Measurements from ENCODE around the gene FCMR. TPM values are rescaled to one million over a fixed set of nuclear protein-coding genes. Genes with fewer than 3 reads are reported as not detected.

FCMR gene
- total and polyA plus RNA-seq, 10 donors = 136 to 269 (median 235) TPM

DNA sequence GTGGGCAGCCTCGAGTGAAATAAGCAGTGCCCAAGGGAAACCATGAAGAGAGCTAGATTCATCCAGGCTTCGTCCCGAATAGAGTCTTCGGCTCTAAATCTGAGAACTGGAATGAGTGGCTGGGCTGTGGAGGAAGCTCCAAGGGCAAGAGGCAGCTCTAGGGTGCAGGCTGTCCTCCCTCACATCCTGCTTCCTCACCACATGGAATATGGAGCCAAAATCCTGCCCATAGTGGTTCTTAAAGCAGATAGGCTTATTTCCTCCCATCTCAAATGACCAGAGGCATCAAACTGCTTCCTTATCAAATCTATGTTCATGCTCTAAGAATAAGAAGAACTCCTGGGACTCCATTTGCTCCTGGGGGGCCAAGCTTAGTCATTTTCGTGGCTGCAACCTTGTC, 22.0 kb downstream of the FCMR start:
- H3K27me3 ChIP-seq (replicated peaks in 1 of 7) = no peaks in the 10 kb centered on the region
- H3K27ac ChIP-seq = peak overlapping the region in 6 of 8 donors; percentile 23 to 66 (median 41)
- no peaks in the 10 kb centered on the region for H3K9me3 ChIP-seq
- H3K36me3 ChIP-seq = peaks cover 0 to 31% (median 19%) of the 10 kb centered on the region in 6 donors
- no peak overlapping the region for H3K4me3 ChIP-seq
- H3K4me1 ChIP-seq = peaks cover 0 to 29% (median 9%) of the 10 kb centered on the region in 6 donors
- WGBS, 5 donors = 53 to 78% (median 68%) methylated on average over 5 of the region's 5 CpGs
- DNase-seq = no peak
- TF ChIP-seq POLR2A (IDR thresholded peaks at IDR 0.05) (peak in 1 of 3 donors; percentile 16), POLR2AphosphoS5 (IDR thresholded peaks at IDR 0.05) (no peak)
- intact Hi-C loops (cut with DNase I; ENCODE audit: low total_unique reads) = no loop called here

GRCh38 chr1:206898915-206899431, 22.8 kb downstream of the FCMR start:
- H3K4me1 ChIP-seq = peaks cover 0 to 25% (median 9%) of the 10 kb centered on the region in 6 donors
- DNase-seq = peak; percentile 54
- TF ChIP-seq CTCF (IDR thresholded peaks at IDR 0.05 in 8 of 11, conservative IDR thresholded peaks at IDR 0.05 in 3 of 11) (no peak), POLR2AphosphoS5 (IDR thresholded peaks at IDR 0.05) (peak; percentile 51 to 59 (median 55)), POLR2A (IDR thresholded peaks at IDR 0.05) (no peak)
- H3K27me3 ChIP-seq (replicated peaks in 1 of 7) = no peaks in the 10 kb centered on the region
- WGBS, 5 donors = 87 to 93% (median 90%) methylated on average over 13 of the region's 13 CpGs
- H3K36me3 ChIP-seq = peaks cover 0 to 24% (median 12%) of the 10 kb centered on the region in 6 donors
- H3K4me3 ChIP-seq = no peak overlapping the region
- H3K9me3 ChIP-seq = no peaks in the 10 kb centered on the region
- H3K27ac ChIP-seq = peak overlapping the region in 5 of 8 donors; percentile 14 to 66 (median 46)
- intact Hi-C loops (cut with DNase I; ENCODE audit: low total_unique reads) = no loop called here

- Histone ChIP-seq H3K4me1 (peaks cover 0 to 27% (median 9%) of the 10 kb centered on the region in 6 donors), H3K9me3 (no peaks in the 10 kb centered on the region), H3K27me3 (replicated peaks in 1 of 7) (no peaks in the 10 kb centered on the region), H3K4me3 (no peak overlapping the region), H3K27ac (peak overlapping the region in 5 of 8 donors; percentile 14 to 66 (median 46)), H3K36me3 (peaks cover 0 to 17% (median 5%) of the 10 kb centered on the region in 6 donors)
- WGBS, 5 donors = 81 to 91% (median 83%) methylated on average over 11 of the region's 11 CpGs
- peak; percentile 56 for DNase-seq
- no peak for TF ChIP-seq POLR2A (IDR thresholded peaks at IDR 0.05)
- peak in 1 of 3 donors; percentile 27 for TF ChIP-seq POLR2AphosphoS5 (IDR thresholded peaks at IDR 0.05)
- intact Hi-C loops (cut with DNase I; ENCODE audit: low total_unique reads) = no loop called here
Measured at GRCh38 chr1:206898089-206898914, 23.4 kb downstream of the FCMR start.

DNA sequence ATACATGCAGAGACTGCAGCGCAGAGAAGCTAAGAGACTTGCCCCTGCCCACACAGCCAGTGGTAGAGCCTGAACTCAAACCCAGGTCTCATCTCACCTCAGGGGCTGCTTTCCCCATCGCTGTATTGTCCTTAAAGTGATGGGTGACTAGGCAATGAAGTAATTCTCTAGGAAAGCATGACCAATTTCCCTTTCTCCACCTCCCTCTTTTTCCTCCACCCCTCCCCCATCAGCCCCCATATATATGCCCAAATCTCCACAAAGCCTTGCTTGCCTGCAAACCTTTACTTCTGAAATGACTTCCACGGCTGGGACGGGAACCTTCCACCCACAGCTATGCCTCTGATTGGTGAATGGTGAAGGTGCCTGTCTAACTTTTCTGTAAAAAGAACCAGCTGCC, 24.6 kb downstream of the FCMR start, which contains the start of gene IL24:
Gene IL24, plus strand, starts transcription at position 269 of the 400 bp plus-strand sequence. CDS start 390 bp downstream, outside the sequence.
- Histone ChIP-seq H3K27ac (peak within 1 kb of the TSS in 6 of 8 donors; percentile 33 to 75 (median 57)), H3K36me3 (peaks cover 0 to 8% (median 0%) of the 10 kb centered on the region in 6 donors), H3K9me3 (no peaks in the 10 kb centered on the region), H3K27me3 (replicated peaks in 1 of 7) (no peaks in the 10 kb centered on the region), H3K4me3 (no peak within 1 kb of the TSS), H3K4me1 (peaks cover 0 to 30% (median 9%) of the 10 kb centered on the region in 6 donors)
- intact Hi-C loops (cut with DNase I; ENCODE audit: low total_unique reads) = no loop called here
- no peak for DNase-seq
- WGBS, 5 donors = 59 to 85% (median 75%) methylated on average over 4 of the region's 4 CpGs
- TF ChIP-seq POLR2A (IDR thresholded peaks at IDR 0.05) = no peak
- TF ChIP-seq POLR2AphosphoS5 (IDR thresholded peaks at IDR 0.05) = no peak
- no peak for TF ChIP-seq CTCF (IDR thresholded peaks at IDR 0.05 in 8 of 11, conservative IDR thresholded peaks at IDR 0.05 in 3 of 11)

DNA sequence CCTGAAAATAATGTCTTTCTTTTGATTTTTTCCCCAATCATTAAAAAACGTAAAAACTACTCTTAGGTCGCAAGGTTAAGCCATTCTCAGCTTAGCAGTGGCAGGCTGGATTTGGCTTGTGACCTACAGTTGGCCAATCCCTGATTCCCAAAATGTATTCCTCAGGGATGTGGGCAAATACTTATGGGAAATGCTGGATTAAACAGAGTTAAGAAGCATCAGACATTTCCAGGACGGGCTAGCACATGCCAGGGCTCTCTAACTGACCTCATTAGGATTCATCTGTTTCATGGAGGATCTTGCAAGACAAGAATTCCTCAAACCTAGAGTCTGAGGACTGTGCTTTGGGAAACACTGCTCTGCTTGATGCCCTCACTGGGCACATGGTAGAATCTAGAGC, 25.5 kb downstream of the FCMR start:
- H3K4me3 ChIP-seq = no peak overlapping the region
- H3K27me3 ChIP-seq (replicated peaks in 1 of 7) = no peaks in the 10 kb centered on the region
- H3K36me3 ChIP-seq = peaks cover 0 to under 1% (median 0%) of the 10 kb centered on the region in 6 donors
- TF ChIP-seq POLR2AphosphoS5 (IDR thresholded peaks at IDR 0.05) = no peak
- TF ChIP-seq POLR2A (IDR thresholded peaks at IDR 0.05) = no peak
- TF ChIP-seq CTCF (IDR thresholded peaks at IDR 0.05 in 8 of 11, conservative IDR thresholded peaks at IDR 0.05 in 3 of 11) = no peak
- 72 to 87% (median 87%) methylated on average over 3 of the region's 3 CpGs for WGBS, 5 donors
- no peaks in the 10 kb centered on the region for H3K9me3 ChIP-seq
- H3K27ac ChIP-seq = peak overlapping the region in 7 of 8 donors; percentile 3 to 75 (median 48)
- DNase-seq = no peak
- intact Hi-C loops (cut with DNase I; ENCODE audit: low total_unique reads) = no loop called here
- H3K4me1 ChIP-seq = peaks cover 0 to 33% (median 9%) of the 10 kb centered on the region in 6 donors
